Spleen (tissue), 11 donors: ENCODE measurements around the gene ARID4B. TPM values are rescaled to one million over a fixed set of nuclear protein-coding genes. Genes with fewer than 3 reads are reported as not detected.
"Not testable (repeated sequence)": the region's sequence is repeated elsewhere in the genome, so short reads cannot be mapped to it uniquely, and the experiment has no call there.

Source experiments
- DNase-seq: peaks from one replicate; pipeline ENCODE4 v3.0.0-alpha.2; 2020
- H3K27ac ChIP-seq, 8 donors: fragments of 200-600 bp; sonication (generic) in 7 of 8; 1 replicate in 4 of 8; 2 replicates in 4 of 8; pipeline versions ENCODE4 v1.5.0 to v1.8.0; 2016 to 2021; ENCODE audit warnings: inconsistent platforms in 4 of 8, mild to moderate bottlenecking in 4 of 8, moderate library complexity in 1 of 8
- H3K27me3 ChIP-seq, 7 donors: fragments of 200-600 bp; sonication (generic) in 6 of 7; replicated peaks in 1 of 7; 1 replicate in 4 of 7; 2 replicates in 3 of 7; pipeline versions ENCODE4 v1.5.0 to v1.8.0; 2016 to 2021; ENCODE audit warnings: inconsistent platforms in 3 of 7, mild to moderate bottlenecking in 1 of 7
- H3K36me3 ChIP-seq, 6 donors: fragments of 200-600 bp; sonication (generic) in 5 of 6; 1 replicate in 4 of 6; 2 replicates in 2 of 6; pipeline versions ENCODE4 v1.5.0 to v1.8.0; 2016 to 2021; ENCODE audit warnings: inconsistent platforms in 2 of 6
- H3K4me1 ChIP-seq, 6 donors: fragments of 200-600 bp; sonication (generic) in 5 of 6; 1 replicate in 3 of 6; 2 replicates in 3 of 6; pipeline versions ENCODE4 v1.5.0 to v1.8.0; 2016 to 2021; ENCODE audit warnings: inconsistent platforms in 3 of 6
- H3K4me3 ChIP-seq, 8 donors: fragments of 200-600 bp; sonication (generic) in 7 of 8; 1 replicate in 4 of 8; 2 replicates in 4 of 8; pipeline versions ENCODE4 v1.5.0 to v1.8.0; 2016 to 2021; ENCODE audit warnings: inconsistent platforms in 4 of 8, mild to moderate bottlenecking in 4 of 8, moderate library complexity in 2 of 8
- H3K9me3 ChIP-seq, 8 donors: fragments of 200-600 bp; sonication (generic) in 7 of 8; 1 replicate in 4 of 8; 2 replicates in 4 of 8; pipeline versions ENCODE4 v1.5.0 to v1.8.0; 2016 to 2021; ENCODE audit warnings: inconsistent platforms in 4 of 8
- POLR2A ChIP-seq, 3 donors: fragments of 450-650 bp; IDR thresholded peaks; one replicate each; pipeline ENCODE4 v1.5.1; 2017; ENCODE audit warnings: antibody characterized with exemption in 3 of 3, mild to moderate bottlenecking in 1 of 3
- POLR2AphosphoS5 ChIP-seq, 3 donors: sonication (generic); formaldehyde crosslinking; IDR thresholded peaks; one replicate each; pipeline ENCODE4 v1.5.1; 2017; ENCODE audit warnings: antibody characterized with exemption in 3 of 3
- WGBS, 5 donors: extraction: QIAGEN DNeasy Blood & Tissue Kit in 3 of 5; methylation state at CpG; one replicate each; pipeline versions ENCODE4 v1.1.5 to v1.1.7; 2013 to 2018; 5-methylcytosine and 5-hydroxymethylcytosine counted together
- intact Hi-C: fragments of 100-400 bp; cut with DNase I; formaldehyde crosslinking; loops from one replicate; pipeline ENCODE4 v1.15.0; 2023; ENCODE audit warnings: low total_unique reads
- polyA plus RNA-seq, 3 donors: library from polyadenylated mRNA; stranded (reverse); fragments of 200-250 nt; gene quantifications; one replicate each; pipeline ENCODE4 v1.2.1, GENCODE V29; 2013
- total RNA-seq, 7 donors: library from RNA; depleted of rRNA in 3 of 7; stranded (reverse); fragments of >200 nt in 3 of 7; fragmentation: NEBNext Ultra II Directional in 4 of 7; extraction: Animal tissue kit (Norgen Biotek cat#: 25700) in 4 of 7; gene quantifications; one replicate each; pipeline versions ENCODE4 v1.1.0 to v1.2.1, GENCODE V29; 2016 to 2021
- TF ChIP-seq, protein P1 (sequence below), 11 experiments: fragments of 200-600 bp in 7 of 11; fragments of 450-650 bp in 4 of 11; sonication (generic) in 4 of 11; IDR thresholded peaks in 8 of 11; conservative IDR thresholded peaks in 3 of 11; 1 replicate in 7 of 11; 2 replicates in 4 of 11; pipeline versions ENCODE4 v1.4.0 to v1.8.0; 2016 to 2021; ENCODE audit warnings: antibody characterized with exemption in 11 of 11, inconsistent platforms in 4 of 11, mild to moderate bottlenecking in 1 of 11
- donor health status: healthy with polysubstance abuse.
- donor health status: DM: no; HTN: no; CAD: no; lungs with moderate emphysema.
- donor health status: DM: no; HTN: no; CAD: no.
- donor health status: Bipolar disorder and iron deficiency.
- donor health status: healthy.
- donor health status: DM: no; HTN: no; CAD: no.
- donor health status: DM: yes; HTN: yes; CAD: no.

The ARID4B gene
- total and polyA plus RNA-seq, 10 donors = 13.2 to 82.0 (median 65.6) TPM

DNA sequence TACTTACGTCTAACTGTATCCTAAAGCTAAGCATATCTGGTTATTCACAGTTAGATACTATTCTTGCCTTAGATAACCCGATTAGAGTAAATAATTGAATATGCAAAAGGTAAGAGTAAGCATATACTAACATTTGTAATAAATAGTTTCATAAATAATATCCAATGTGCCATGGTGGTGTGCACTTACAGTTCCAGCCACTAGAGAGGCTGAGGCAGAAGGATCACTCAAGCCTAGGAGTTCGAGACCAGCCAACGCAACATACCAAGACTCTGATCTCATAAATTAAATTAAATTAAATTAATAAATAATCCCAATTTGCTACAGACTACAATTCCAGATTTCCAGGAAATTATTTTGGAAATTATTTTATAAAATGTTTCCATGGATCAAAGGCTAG lies 12.2 kb downstream of the ARID4B start:
- no peak for DNase-seq
- TF ChIP-seq POLR2AphosphoS5 (IDR thresholded peaks at IDR 0.05) (no peak), POLR2A (IDR thresholded peaks at IDR 0.05) (no peak)
- TF ChIP-seq, protein P1, sequence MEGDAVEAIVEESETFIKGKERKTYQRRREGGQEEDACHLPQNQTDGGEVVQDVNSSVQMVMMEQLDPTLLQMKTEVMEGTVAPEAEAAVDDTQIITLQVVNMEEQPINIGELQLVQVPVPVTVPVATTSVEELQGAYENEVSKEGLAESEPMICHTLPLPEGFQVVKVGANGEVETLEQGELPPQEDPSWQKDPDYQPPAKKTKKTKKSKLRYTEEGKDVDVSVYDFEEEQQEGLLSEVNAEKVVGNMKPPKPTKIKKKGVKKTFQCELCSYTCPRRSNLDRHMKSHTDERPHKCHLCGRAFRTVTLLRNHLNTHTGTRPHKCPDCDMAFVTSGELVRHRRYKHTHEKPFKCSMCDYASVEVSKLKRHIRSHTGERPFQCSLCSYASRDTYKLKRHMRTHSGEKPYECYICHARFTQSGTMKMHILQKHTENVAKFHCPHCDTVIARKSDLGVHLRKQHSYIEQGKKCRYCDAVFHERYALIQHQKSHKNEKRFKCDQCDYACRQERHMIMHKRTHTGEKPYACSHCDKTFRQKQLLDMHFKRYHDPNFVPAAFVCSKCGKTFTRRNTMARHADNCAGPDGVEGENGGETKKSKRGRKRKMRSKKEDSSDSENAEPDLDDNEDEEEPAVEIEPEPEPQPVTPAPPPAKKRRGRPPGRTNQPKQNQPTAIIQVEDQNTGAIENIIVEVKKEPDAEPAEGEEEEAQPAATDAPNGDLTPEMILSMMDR (IDR thresholded peaks at IDR 0.05 in 8 of 11, conservative IDR thresholded peaks at IDR 0.05 in 3 of 11) = no peak
- H3K4me3 ChIP-seq = no peak overlapping the region
- intact Hi-C loops = no loop called here
- H3K27ac ChIP-seq = no peak overlapping the region
- 96 to 97% (median 96%) methylated on average over 4 of the region's 4 CpGs for WGBS, 5 donors
- no peaks in the 10 kb centered on the region for H3K27me3 ChIP-seq
- H3K4me1 ChIP-seq = peaks cover 40 to 100% (median 91%) of the 10 kb centered on the region in 6 donors
- H3K9me3 ChIP-seq = no peaks in the 10 kb centered on the region
- peaks cover 0 to 43% (median 3%) of the 10 kb centered on the region in 6 donors for H3K36me3 ChIP-seq

DNA sequence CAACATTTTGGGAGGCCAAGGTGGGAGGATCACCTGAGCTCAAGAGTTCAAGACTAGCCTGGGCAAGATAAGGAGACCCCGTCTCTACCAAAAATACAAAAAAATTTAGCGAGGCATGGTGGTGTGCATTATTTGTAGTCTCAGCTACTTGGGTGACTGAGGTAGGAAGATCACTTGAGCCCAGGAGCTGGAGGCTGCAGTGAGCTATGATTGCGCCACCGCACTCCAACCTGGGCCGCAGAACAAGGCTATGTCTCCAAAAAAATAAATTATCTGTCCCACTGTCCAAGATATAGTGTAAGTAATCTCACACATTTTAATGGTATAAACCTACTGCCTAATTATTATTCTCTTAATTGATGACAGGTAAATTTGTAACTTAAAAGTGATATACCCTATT lies 12.8 kb downstream of the ARID4B start:
- Histone ChIP-seq H3K4me3 (no peak overlapping the region), H3K36me3 (peaks cover 0 to 46% (median 3%) of the 10 kb centered on the region in 6 donors), H3K9me3 (no peaks in the 10 kb centered on the region), H3K4me1 (peaks cover 46 to 100% (median 92%) of the 10 kb centered on the region in 6 donors), H3K27me3 (no peaks in the 10 kb centered on the region), H3K27ac (no peak overlapping the region)
- TF ChIP-seq, protein P1 (IDR thresholded peaks at IDR 0.05 in 8 of 11, conservative IDR thresholded peaks at IDR 0.05 in 3 of 11) = no peak
- TF ChIP-seq POLR2A (IDR thresholded peaks at IDR 0.05) (no peak), POLR2AphosphoS5 (IDR thresholded peaks at IDR 0.05) (no peak)
- no peak for DNase-seq
- WGBS, 5 donors = 87 to 97% (median 95%) methylated on average over 5 of the region's 5 CpGs
- intact Hi-C loops = no loop called here

DNA sequence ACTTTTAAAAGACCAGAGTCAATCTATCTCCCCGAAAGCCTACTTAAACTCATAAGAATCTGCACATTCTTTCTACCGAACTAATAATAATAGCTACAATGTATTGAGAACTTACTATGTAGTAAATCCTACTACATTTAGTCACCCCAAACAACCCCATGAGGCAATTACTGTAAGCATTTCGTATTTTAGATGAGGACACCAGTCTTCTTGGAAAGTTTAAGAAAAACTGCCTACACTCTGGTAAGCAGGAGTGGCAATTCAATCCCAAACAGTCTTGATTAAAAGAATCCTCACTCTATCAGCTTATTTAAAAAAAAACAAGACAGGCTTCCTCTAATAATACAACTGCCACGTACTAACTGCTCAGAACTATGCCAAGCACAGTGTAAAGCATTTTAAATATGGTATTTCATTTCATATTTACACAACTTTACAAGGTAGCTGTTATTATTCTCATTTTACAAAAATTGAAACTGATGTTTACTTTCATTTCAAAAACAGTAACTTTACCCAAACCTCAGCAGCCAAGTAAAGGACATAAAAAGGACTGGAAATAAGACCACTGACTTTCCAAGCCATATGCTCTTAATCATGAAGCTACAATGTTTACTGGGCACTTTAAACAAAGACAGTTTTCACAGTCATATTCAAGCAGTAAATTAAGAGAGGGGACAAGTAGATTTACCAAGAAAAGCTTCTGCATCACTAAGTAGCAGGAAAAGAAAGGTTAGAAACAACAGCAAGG lies 13.9 kb downstream of the ARID4B start:
- no peak for DNase-seq
- TF ChIP-seq POLR2A (IDR thresholded peaks at IDR 0.05) (no peak), POLR2AphosphoS5 (IDR thresholded peaks at IDR 0.05) (no peak)
- TF ChIP-seq, protein P1 (IDR thresholded peaks at IDR 0.05 in 8 of 11, conservative IDR thresholded peaks at IDR 0.05 in 3 of 11) = no peak
- WGBS, 5 donors = 49 to 75% (median 65%) methylated on average over 4 of the region's 4 CpGs
- Histone ChIP-seq H3K9me3 (no peaks in the 10 kb centered on the region), H3K4me1 (peaks cover 46 to 92% (median 86%) of the 10 kb centered on the region in 6 donors), H3K27me3 (no peaks in the 10 kb centered on the region), H3K36me3 (peaks cover 0 to 36% (median 3%) of the 10 kb centered on the region in 6 donors), H3K4me3 (no peak overlapping the region), H3K27ac (no peak overlapping the region)
- intact Hi-C loops = no loop called here

DNA sequence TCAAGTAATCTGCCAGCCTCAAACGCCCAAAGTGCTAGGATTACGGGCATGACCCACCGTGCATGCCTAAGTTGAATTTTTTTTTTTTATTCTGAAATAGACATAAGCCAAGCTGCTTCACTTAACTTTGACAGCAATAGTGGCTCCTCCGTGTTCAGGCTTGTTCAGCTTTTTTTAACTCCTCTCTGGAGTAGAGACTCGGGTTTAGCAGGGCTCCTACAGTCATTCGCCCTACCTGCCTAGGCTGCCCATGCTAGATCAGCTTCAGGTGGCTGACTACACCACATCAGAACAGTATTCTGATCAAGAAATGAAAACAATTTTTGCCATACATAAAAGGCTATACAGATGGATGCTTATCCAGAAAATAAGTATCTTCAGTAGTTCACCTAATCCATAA lies 14.7 kb downstream of the ARID4B start:
- H3K27ac ChIP-seq = no peak overlapping the region
- peaks cover 0 to 27% (median 0%) of the 10 kb centered on the region in 6 donors for H3K36me3 ChIP-seq
- intact Hi-C loops = no loop called here
- no peaks in the 10 kb centered on the region for H3K9me3 ChIP-seq
- no peaks in the 10 kb centered on the region for H3K27me3 ChIP-seq
- no peak for TF ChIP-seq POLR2A (IDR thresholded peaks at IDR 0.05)
- no peak for TF ChIP-seq POLR2AphosphoS5 (IDR thresholded peaks at IDR 0.05)
- TF ChIP-seq, protein P1 (IDR thresholded peaks at IDR 0.05 in 8 of 11, conservative IDR thresholded peaks at IDR 0.05 in 3 of 11) = no peak
- DNase-seq = no peak
- 66 to 81% (median 71%) methylated on average over 6 of the region's 6 CpGs for WGBS, 5 donors
- peaks cover 39 to 86% (median 79%) of the 10 kb centered on the region in 6 donors for H3K4me1 ChIP-seq
- no peak overlapping the region for H3K4me3 ChIP-seq

DNA sequence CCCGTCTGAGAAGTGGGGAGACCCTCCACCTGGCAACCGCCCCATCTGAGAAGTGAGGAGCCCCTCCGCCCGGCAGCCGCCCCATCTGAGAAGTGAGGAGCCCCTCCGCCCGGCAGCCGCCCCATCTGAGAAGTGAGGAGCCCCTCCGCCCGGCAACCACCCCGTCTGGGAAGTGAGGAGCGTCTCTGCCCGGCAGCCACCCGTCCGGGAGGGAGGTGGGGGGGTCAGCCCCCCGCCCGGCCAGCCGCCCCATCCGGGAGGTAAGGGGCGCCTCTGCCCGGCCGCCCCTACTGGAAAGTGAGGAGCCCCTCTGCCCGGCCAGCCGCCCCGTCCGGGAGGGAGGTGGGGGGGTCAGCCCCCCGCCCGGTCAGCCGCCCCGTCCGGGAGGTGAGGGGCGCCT lies 18.8 kb downstream of the ARID4B start:
- WGBS, 5 donors = 90 to 96% (median 93%) methylated on average over 2 to 32 of the region's 32 CpGs
- H3K9me3 ChIP-seq, DNase-seq, H3K27ac ChIP-seq, intact Hi-C loops, H3K4me3 ChIP-seq, H3K27me3 ChIP-seq: not testable (repeated sequence)
- H3K36me3 ChIP-seq = peaks cover 0 to 19% (median 0%) of the 10 kb centered on the region in 6 donors
- peaks cover 41 to 86% (median 78%) of the 10 kb centered on the region in 6 donors for H3K4me1 ChIP-seq
